HG03139 (cell line): ENCODE measurements around the gene TESK1.
"Not testable (repeated sequence)": the region's sequence is repeated elsewhere in the genome, so short reads cannot be mapped to it uniquely, and the experiment has no call there.

ENCODE experiments used
- ATAC-seq: cut with Tn5 transposase; IDR thresholded peaks from one replicate; pipeline ENCODE4 v1.9.1; 2021; ENCODE audit not compliant: unreplicated experiment

The TESK1 gene

DNA sequence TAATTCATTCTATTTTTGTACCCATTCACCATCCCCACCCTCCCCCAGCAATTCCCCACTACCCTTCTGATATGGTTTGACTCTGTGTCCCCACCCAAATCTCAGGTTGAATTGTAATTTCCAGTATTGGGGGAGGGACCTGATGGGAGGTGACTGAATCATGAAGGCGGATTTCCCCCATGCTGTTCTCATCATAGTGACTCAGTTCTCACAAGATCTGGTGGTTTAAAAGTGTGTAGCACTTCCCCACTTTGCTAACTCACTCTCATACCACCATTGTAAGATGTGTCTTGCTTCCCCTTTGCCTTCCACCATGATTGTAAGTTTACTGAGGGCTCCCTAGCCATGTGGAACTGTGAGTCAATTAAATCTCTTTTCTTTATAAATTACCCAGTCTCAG lies 25.9 kb upstream of the TESK1 start:
- no peak for ATAC-seq

DNA sequence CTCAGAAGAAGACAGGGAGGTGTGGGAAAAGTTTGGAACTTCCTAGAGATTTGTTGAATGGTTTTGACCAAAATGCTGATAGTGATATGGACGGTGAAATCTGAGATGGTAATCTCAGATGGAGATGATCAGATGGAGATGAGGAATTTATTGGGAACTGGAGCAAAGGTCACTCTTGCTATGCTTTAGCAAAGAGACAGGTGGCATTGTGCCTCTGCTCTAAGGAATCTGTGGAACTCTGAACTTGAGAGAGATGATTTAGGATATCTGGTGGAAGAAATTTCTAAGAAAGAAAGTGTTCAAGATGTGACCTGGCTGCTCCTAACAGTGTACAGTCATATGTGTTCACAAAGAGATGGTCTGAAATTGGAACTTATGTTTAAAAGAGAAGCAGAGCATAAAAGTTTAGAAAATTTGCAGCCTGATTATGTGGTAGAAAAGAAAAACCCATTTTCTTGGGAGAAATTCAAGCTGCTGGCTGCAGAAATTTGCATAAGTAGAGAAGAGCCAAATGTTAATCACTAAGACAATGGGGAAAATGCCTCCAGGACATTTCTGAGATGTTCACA lies 25.3 kb upstream of the TESK1 start:
- ATAC-seq = not testable (repeated sequence)

DNA sequence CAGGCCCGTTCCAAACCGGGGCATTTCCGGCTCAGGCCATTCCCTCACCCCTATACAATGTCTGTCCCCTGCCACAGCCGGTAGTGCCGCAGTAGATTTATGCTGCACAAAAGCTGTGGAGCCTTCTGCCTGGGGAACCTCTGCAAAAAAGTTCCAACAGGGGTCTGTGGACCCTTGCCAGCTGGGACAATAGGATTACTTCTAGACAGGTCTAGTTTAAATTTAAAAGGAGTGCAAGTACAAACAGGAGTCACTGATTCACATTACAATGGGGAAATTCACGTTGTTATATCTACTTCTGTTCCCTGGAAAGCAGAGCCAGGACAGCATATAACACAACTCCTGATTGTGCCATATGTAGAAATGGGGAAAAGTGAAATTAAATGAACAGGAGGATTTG lies 21.5 kb upstream of the TESK1 start:
- ATAC-seq = not testable (repeated sequence)

DNA sequence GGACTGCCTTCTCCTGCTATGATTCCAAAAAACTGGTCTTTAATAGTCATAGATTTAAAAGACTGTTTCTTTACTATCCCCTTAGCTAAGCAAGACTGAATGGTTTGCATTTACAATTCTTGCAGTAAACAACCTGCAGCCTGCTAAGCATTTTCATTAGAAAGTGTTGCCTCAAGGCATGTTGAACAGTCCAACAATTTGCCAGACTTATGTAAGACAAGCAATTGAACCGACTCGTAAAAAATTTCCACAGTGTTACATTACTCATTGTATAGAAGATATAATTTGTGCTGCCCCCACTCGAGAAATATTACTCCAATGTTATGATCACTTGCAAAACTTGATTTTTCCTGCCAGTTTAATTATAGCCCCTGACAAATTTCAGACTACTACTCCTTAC lies 20.4 kb upstream of the TESK1 start:
- ATAC-seq = not testable (repeated sequence)

DNA sequence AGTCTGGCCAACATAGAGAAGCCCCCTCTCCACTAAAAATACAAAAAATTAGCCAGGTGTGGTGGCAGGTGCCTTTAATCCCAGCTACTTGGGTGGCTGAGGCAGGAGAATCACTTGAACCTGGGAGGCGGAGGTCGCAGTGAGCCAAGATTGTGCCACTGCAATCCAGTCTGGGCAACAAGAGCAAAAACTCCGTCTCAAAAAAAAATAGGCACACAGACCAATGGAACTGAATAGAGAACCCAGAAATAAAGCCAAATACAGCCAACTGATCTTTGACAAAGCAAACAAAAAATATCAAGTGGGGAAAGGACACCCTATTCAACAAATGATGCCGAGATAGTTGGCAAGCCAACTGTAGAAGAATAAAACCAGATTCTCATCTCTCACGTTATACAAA lies 16.6 kb upstream of the TESK1 start:
- not testable (repeated sequence) for ATAC-seq

DNA sequence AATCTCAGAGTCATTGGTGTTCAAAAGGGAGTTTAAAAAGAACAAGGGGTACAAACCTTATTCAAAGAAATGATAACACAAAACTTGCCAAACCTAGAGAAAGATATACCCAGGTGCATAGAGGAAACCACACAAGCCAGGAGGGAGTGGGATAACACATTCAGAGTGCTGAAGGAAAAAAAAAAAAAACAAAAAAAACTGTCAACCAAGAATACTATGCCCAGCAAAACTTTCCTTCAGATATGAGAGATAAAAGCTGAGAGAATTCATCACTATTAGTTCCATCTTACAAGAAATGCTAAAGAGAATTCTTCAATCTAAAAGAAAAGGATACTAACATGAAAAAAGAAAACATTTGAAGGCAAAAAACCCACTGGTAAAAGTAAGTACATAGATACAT lies 11.5 kb upstream of the TESK1 start:
- no peak for ATAC-seq

DNA sequence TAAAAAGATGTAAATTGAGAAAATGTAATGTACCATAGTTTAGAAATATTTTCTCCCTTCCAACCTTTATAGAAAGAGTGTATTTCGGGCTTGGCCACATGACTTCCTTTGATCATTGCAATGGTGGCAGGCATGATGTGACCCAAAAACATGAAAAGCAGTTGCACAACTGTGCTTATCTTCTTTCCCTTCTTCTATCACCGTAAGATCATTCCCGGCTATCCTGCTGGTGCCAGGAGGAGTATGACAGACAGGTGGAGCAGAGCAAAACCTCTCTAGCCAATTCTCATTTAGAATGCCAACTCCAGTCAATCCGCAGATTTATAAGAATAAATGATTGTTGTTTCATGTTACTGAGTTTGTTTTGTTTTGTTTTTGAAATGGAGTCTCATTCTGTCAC lies 10.6 kb upstream of the TESK1 start:
- ATAC-seq = no peak

DNA sequence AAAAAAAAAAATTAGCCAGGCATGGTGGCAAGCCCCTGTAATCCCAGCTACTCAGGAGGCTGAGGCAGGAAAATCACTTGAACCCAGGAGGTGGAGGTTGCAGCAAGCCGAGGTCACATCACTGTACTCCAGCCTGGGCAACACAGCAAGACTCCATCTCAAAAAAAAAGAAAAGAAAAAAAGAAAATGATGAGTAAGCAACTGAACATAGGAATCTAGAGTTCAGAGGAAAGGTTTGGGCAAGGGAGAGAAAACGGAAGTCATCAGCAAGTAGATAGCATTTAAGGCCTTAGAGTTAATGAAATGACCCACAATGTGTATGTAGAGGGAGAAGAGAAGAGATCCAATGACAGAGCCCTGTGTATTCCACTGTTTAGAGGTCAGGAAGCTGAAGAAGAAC lies 8.2 kb upstream of the TESK1 start:
- ATAC-seq = not testable (repeated sequence)

DNA sequence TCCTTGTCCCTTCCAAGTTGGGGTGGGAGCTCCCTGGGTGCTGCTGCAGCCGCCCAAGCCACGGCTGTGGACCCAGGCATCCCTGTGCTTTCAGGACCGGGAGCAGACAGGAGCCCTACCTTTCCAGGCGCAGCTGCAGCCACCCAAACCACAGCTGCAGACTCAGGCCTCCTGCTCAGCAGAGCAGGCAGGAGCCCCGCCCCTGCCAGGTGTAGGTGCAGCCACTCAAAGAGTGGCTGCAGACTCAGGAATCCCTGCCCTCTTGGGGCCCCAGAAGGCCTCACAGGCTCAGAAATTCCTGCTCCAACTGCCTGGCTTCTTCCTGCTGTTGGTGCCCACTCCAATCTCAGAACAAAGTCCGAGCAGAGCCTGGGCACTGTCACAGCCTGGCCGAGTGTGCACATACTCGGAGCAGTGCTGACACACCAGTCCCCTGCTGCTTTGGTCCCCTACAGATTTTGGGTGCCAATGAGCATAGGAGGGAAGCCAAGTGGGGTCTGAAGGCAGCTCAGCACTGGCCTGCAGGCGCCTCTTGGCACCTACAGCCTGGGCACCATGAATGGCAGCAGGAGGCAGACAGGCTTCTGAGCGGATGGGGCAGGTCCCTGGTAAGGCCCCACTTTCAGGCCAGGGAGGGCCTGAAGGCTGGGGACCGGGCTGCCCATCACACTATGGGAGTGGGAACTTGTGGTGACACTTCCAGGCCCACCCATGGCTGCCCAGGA lies 6.0 kb upstream of the TESK1 start:
- ATAC-seq = no peak

DNA sequence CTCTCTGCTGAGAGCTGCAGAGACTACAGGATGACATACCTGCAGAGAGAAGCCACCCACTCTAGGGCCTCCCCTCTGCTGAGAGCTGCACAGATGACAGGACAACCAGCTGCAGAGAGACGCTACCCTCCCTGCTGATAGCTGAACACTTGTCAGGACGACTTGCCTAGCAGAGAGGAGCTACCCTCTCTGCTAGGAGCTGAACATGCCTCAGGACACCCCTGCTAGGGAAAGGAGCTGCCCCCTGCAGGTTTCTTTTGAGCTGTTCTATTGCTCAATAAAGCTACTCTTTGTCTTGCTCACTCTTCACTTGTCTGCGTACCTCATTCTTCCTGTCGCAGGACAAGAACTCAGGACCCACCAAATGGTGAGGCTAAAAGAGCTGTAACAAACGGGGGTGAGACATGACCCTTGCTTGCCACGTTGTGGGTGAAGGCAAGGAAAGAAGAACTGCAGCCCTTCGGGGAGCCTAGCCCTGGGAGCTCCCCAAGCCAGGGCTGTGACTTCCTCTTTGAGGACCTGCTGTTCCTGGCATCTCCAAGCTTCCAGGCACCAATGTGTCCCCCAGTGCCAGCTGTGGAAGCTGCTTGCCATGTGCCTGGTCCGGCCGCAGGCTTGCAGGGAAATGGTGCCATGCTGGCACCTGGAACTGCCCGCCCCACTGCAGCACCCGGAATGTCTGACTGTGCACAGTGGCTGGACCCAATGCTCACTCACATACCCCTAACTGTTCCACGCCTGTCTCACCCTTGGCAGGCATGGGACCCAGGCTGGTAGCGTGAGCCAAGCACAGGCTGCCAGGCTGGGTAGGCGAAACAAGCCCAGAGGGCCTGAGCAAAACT lies 5.1 kb upstream of the TESK1 start:
- ATAC-seq = no peak

DNA sequence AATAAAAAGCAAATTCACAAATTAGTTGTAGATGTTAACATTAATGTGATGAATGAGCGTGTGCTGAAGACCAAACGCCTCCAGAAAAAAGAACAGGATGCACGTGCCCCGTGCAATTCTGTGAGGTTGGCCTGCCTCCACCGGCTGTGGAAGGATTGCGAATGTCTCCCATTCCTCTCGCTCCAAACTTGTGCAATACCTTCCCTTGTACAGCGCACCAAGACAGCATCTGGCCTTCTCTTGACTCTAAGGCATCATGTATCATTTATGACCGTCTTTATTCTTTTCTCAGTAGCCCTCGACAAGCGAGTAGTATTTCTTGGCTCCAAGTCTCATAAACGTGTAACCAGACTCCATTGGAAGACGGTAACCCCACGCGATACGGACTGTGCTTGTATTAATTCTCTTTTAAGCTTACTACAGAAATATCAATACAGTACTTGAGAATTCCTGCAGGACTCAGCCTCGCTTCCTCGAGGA lies 1.5 kb upstream of the TESK1 start:
- ATAC-seq = no peak

DNA sequence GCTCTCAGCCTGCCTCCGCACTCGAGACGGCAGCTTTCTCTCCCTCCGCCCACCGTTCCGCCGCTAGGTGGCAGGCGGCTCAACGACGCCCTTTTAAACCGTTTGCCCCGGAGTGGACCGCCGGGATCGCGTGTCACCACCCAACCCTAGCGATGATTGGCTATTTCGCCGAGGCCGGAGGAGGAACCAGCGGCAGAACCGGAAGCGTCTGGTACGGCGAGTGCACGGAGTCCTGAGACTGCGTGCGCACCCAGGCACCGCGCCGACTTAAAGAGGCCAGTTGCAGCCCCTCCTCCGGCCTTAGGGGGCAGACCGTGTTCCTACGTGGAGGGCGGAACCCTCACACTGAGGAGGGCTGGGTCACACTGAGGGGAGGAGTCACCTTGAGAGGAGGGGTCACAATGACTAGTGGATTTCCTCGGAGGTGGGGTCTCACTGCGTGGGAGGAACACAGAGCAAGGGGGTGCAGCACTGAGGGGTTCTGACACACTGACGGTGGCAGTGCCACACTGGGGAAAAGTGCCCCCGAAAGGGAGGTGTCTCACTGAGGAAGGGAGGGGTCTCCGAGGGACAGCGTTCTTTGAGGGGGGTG lies 980 bp upstream of the TESK1 start:
- peak; percentile 81 for ATAC-seq

DNA sequence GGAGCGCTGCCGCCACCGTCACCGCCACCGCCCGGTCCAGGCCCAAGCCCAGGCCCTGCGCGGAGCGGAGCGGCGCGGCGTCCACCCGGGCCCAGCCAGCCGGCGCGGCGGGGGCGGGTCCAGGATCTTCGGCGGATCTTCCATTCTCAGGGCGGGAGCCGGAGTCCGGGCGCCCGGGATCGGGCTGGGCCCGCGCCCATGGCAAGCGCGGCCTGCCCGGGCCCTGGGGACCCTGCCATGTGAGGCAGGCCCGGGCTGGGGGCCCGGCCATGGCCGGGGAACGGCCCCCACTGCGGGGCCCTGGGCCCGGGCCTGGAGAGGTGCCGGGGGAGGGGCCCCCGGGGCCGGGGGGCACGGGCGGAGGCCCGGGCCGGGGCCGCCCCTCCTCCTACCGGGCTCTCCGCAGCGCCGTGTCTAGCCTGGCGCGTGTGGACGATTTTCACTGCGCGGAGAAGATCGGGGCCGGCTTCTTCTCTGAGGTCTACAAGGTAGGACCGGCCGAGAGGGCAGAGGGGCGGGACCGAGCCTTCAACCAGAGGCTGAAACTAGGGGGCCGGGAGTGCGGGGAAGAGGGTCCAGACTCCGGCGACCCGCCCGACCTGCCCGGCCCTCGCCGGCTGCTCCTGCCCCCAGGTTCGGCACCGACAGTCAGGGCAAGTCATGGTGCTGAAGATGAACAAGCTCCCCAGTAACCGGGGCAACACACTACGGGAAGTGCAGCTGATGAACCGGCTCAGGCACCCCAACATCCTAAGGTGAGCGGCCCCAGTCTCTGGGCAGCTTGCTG lies 482 bp downstream of the TESK1 start:
- peak; percentile 1 for ATAC-seq

DNA sequence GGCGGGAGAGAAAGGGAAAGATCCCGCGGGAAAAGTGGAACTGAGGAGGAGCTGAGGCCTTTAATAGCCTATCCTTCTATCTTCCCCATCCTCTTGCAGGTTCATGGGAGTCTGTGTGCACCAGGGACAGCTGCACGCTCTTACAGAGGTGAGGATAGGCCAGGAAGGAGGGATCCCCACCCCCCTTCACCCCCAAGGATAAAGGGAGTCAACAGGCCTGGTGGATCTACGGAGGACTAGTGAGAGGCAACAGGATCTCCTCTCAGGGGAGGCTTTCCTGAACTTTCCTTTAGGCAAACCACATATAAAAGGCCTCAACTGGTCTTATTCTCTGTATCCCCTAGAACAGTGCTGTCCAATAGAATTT lies 1.1 kb downstream of the TESK1 start:
- no peak for ATAC-seq

DNA sequence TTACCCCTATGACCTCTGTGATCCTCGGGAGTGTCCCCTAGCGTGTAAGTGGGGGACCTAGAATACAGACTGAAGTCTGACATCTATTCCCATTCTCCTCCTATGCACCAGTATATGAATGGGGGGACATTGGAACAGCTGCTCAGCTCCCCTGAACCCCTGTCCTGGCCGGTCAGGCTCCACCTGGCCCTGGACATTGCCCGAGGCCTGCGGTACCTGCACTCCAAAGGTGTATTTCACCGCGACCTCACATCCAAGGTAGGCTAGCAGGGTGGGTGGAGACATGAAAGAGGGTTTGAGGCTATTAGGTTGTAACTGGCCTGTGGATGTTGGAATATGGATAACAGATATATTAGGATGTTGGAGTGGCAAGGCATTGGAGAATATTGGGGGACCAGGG lies 1.7 kb downstream of the TESK1 start:
- ATAC-seq = no peak

DNA sequence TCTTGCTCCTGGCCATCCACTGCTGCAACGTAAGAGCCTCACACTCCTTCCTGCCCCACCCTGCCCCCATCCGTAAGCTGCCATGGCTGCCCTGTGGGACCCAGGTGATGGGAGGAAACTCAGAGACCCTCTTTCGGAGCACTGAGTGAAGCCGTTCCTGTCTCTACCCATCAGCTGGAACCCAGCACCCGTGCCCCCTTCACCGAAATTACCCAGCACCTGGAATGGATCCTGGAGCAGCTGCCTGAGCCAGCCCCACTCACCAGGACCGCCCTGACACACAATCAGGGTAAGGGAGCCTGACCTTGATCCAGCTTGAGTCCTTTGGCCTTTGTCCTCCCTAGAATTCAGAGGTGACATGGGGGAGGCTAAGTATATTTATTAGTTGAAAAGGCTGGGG lies 3.2 kb downstream of the TESK1 start:
- no peak for ATAC-seq

DNA sequence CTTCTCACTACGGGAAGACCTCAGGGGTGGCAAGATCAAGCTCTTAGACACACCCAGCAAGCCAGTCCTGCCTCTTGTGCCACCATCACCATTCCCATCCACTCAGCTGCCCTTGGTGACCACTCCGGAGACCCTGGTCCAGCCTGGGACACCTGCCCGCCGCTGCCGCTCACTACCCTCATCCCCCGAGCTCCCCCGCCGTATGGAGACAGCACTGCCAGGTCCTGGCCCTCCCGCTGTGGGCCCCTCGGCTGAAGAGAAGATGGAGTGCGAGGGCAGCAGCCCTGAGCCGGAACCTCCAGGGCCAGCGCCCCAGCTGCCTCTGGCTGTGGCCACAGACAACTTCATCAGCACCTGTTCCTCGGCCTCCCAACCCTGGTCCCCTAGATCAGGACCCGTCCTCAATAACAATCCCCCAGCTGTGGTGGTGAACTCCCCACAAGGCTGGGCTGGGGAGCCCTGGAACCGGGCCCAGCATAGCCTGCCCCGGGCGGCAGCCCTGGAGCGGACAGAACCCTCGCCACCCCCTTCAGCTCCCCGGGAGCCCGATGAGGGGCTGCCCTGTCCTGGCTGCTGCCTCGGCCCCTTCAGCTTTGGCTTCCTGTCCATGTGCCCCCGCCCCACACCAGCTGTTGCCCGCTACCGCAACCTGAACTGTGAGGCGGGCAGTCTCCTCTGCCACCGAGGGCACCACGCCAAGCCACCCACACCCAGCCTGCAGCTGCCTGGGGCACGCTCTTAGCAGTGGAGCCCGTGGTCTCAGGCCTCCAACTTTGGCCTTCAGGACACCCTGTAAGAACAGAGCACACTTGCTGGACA lies 4.1 kb downstream of the TESK1 start:
- no peak for ATAC-seq

DNA sequence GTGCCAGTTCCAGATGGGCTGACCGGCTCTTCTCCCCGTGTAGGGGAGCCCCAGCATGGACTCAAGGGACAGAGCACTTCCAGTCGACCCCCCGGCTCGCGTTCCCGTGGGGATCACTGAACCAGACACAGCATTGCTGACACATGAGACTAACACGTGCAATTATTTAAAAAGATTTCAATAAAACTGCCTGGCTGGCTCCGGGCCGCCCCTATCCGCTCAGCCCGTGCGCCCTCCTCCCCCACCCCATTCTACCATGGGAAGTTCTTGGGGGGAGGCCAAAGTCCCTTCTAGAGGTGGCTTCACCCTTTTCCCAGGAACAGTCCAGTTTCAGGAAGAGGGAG lies 4.7 kb downstream of the TESK1 start:
- ATAC-seq = no peak

DNA sequence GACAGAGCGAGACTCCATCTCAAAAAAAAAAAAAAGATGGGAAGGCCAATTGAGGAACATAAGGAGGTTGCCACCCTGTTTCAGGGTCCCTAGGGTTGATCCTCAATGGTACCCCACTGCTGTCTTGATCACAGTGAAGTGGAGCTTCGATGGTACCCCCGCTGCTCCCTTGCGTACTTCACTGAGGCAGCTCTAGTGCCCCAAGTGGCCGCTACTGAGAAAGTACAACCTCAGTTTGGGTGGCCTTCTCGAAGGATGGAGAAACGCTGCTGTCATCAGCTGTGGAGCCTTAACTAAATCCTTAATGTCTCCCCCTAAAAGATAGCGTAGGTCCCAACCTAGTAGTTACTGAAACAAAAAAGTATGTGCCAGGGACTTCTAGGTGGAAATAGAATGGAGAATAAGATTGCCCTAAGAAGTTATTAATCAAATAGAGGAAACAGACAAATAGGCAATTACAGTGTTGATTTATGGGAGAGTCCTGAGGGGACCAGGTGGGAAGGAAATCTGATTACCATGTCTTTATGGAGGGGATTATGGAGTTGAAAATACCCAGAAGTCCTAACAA lies 6.3 kb downstream of the TESK1 start:
- no peak for ATAC-seq

DNA sequence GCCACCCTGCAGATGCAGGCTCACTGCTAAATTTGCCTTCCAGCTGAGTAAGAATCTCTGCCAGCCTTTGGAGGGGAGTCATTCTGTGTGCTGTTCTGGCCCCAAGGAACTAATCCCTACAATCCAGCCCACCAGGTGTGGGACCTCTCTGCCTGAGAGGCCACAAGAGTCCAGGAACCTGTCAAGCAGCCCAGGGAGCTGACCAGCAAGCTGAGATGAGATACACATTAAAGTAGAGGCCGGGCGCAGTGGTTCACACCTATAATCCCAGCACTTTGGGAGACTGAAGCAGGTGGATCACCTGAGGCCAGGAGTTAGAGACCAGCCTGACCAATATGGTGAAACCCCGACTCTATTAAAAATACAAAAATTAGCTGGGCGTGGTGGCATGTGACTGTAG lies 7.0 kb downstream of the TESK1 start:
- not testable (repeated sequence) for ATAC-seq
